Measurements from ENCODE around the gene SNCAIP.

SNCAIP gene

DNA sequence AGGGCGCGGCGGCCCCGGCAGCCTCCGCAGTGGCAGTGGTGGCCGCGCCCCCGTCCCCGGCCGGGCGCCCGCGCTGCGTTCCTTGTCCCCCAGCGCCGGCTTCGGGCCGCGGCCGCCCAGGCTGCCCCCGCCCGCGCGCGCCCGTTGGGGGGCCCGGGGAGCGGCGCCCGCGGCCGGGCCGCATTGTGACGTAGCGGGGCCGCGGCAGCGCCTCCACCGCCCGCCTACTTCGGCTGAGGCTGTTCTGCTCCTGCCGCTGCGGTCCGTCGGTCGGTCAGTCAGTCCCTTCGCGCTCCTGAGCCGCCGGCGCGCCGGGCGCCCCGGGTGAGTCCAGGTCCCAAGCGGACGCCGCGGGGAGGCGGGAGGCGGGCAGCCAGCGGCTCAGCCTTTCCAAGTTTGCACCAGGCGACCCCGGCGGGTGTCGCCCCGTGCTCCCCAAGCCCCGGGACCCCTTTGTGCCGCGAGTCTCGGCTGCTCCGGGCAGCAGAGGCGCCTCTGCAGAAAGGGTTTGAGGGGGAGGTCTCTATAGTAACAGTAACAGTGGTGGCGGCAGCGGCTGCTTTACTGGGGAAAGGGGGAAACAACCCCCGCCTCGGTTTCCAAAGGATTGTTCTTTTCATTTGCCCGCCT is at the start of gene SNCAIP:
Gene SNCAIP (plus strand): TSS at position 277 of the 630 bp plus-strand sequence. CDS start 78,898 bp downstream, outside the sequence.
- Mint-ChIP-seq H3K27ac (no peak within 1 kb of the TSS), H3K36me3 (ENCODE audit: low read depth) (no peaks in the 10 kb centered on the region), H3K4me3 (no peak within 1 kb of the TSS), H3K9me3 (no peaks in the 10 kb centered on the region), H3K27me3 (peaks cover 58% of the 10 kb centered on the region), H3K4me1 (peaks cover 7% of the 10 kb centered on the region)
- peak; percentile 4 for DNase-seq
- peak; percentile 46 for ATAC-seq

DNA sequence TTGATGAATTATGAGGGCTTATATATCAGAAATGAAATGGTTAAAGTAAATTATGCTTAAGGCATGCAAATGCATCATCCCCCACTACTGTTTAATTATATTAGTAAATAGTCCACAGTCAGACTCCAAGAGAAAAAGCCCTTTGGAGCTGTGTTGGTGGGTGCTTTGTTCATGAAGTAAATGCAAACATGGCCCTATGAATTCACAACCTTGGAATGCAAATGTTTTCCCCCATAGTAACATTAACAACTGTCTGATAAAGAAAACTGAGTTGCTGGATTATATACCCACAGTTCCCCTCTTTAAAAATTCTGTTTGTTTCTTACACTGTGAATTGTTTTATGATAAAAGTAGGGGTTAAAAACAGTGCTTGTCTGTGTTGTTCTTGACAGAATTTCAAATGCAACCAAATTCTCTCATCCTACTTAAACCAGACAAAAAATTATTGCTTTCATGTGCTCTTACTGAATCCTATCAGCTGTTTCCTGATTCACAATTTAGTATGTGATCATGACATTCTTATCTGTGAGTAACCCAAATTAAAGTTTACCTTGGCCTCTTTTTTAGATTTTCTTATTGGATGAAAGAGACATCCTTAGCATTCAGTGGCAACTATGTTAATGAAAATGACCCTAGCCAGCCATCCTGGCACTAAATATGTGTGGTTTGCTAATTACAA is 48.5 kb upstream of the SNCAIP start:
- Mint-ChIP-seq H3K4me3 (no peak overlapping the region), H3K4me1 (no peaks in the 10 kb centered on the region), H3K9me3 (peaks cover 4% of the 10 kb centered on the region), H3K36me3 (ENCODE audit: low read depth) (peaks cover 1% of the 10 kb centered on the region), H3K27me3 (peaks cover 6% of the 10 kb centered on the region), H3K27ac (no peak overlapping the region)
- ATAC-seq, result no peak
- no peak for DNase-seq

DNA sequence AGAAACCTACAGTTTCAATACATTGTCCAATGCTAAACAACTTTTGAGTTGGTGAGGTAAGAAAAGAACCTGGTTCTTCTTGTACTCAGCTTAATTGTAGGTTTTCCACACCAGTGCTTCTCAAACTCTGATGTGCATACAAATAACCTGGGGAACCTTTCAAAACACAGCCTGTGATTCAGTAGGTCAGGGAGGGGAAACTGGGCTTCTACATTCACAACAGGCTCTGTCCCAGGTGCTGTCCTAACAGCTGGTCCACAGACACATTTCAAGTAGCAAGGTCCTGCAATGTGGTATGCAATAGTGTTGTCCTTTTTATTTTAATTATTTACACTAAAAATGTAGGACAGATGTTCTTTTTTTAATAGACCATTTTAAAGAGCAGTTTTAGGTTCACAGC is 47.4 kb upstream of the SNCAIP start:
- H3K27me3 Mint-ChIP-seq, result peaks cover 6% of the 10 kb centered on the region
- H3K4me3 Mint-ChIP-seq, result no peak overlapping the region
- no peak overlapping the region for H3K27ac Mint-ChIP-seq
- DNase-seq, result no peak
- H3K9me3 Mint-ChIP-seq, result peaks cover 4% of the 10 kb centered on the region
- ATAC-seq, result no peak
- H3K36me3 Mint-ChIP-seq (ENCODE audit: low read depth), result peaks cover 1% of the 10 kb centered on the region
- H3K4me1 Mint-ChIP-seq, result no peaks in the 10 kb centered on the region

DNA sequence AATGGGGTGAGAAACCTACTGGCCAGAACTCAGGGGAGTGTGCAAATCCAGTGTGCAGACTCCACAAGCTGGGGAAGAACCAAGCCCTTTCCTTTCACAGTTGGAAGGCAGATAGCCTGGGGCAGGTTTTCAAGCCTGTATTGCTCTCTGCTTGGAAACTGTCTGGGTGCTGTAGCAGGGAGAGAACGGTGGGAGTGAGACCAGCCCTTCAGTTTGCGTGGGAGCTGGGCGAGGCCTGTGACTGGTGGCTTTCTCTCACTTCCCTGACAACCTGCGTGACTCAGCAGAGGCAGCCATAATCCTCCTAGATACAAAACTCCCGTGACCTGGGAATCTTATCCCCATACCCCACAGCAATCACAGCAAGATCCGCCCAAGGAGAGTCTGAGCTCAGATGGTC is 44.9 kb upstream of the SNCAIP start:
- H3K36me3 Mint-ChIP-seq (ENCODE audit: low read depth), result peaks cover 1% of the 10 kb centered on the region
- H3K4me3 Mint-ChIP-seq, result no peak overlapping the region
- no peak for DNase-seq
- no peak overlapping the region for H3K27ac Mint-ChIP-seq
- no peak for ATAC-seq
- no peaks in the 10 kb centered on the region for H3K4me1 Mint-ChIP-seq
- peaks cover 9% of the 10 kb centered on the region for H3K9me3 Mint-ChIP-seq
- H3K27me3 Mint-ChIP-seq, result peaks cover 6% of the 10 kb centered on the region

DNA sequence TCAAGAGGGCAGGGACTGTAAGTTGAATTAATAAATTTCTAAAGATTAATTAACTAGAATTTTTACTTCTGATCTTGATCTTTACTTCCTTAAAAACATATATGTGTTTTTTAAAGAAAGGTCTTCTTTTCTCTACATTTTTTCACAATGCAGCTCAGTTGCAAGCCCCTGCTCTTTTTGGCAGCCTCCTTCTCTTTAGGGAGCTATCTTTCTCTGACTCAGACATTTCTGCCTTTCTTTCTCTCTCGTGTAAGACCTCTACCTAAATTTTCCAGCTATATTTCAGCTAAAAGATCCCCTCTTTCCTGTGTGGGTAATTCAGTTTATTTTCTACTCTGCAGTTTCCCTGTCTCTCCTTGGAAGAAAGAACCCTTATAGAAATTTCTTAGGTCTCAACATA is 38.3 kb upstream of the SNCAIP start:
- Mint-ChIP-seq H3K9me3 (peaks cover 10% of the 10 kb centered on the region), H3K27ac (no peak overlapping the region), H3K27me3 (no peaks in the 10 kb centered on the region), H3K36me3 (ENCODE audit: low read depth) (no peaks in the 10 kb centered on the region), H3K4me1 (no peaks in the 10 kb centered on the region), H3K4me3 (no peak overlapping the region)
- ATAC-seq (no peak), DNase-seq (no peak)

- Mint-ChIP-seq H3K27me3 (no peaks in the 10 kb centered on the region), H3K9me3 (peaks cover 16% of the 10 kb centered on the region), H3K27ac (no peak overlapping the region), H3K36me3 (ENCODE audit: low read depth) (no peaks in the 10 kb centered on the region), H3K4me1 (no peaks in the 10 kb centered on the region), H3K4me3 (no peak overlapping the region)
- ATAC-seq (no peak), DNase-seq (no peak)
Observed at GRCh38 chr5:122283592-122283991, 28.4 kb upstream of the SNCAIP start.

- H3K27me3 Mint-ChIP-seq, result peaks cover 2% of the 10 kb centered on the region
- DNase-seq (no peak), ATAC-seq (no peak)
- H3K9me3 Mint-ChIP-seq, result peaks cover 3% of the 10 kb centered on the region
- H3K36me3 Mint-ChIP-seq (ENCODE audit: low read depth), result no peaks in the 10 kb centered on the region
- H3K4me3 Mint-ChIP-seq, result no peak overlapping the region
- no peak overlapping the region for H3K27ac Mint-ChIP-seq
- no peaks in the 10 kb centered on the region for H3K4me1 Mint-ChIP-seq
Observed at GRCh38 chr5:122286541-122286940, 25.5 kb upstream of the SNCAIP start.

DNA sequence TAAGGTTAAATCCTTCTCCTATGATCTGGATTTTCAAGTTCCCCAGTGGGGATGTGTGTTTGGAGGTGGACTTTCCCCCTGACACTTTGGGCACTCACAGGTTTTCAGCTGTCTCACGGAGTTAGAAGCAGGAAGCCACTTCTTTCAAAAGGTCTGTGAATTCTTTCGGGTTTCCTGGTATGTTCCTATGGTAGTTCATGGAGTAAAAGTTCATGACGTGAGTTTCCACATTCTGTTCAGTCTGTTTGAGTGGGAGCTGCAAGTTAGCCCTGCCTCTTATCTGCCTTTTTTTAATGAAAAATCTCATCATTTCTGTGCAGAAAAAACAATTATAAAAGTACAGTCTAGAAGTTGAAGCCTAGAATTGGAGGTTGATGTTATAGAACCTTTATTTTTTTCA is 24.9 kb upstream of the SNCAIP start:
- DNase-seq (no peak), ATAC-seq (no peak)
- no peak overlapping the region for H3K27ac Mint-ChIP-seq
- no peaks in the 10 kb centered on the region for H3K9me3 Mint-ChIP-seq
- H3K36me3 Mint-ChIP-seq (ENCODE audit: low read depth), result no peaks in the 10 kb centered on the region
- no peak overlapping the region for H3K4me3 Mint-ChIP-seq
- H3K27me3 Mint-ChIP-seq, result peaks cover 2% of the 10 kb centered on the region
- no peaks in the 10 kb centered on the region for H3K4me1 Mint-ChIP-seq

- Mint-ChIP-seq H3K9me3 (peaks cover 7% of the 10 kb centered on the region), H3K4me3 (no peak overlapping the region), H3K36me3 (ENCODE audit: low read depth) (no peaks in the 10 kb centered on the region), H3K27ac (no peak overlapping the region), H3K27me3 (peaks cover 6% of the 10 kb centered on the region), H3K4me1 (no peaks in the 10 kb centered on the region)
- ATAC-seq (no peak), DNase-seq (no peak)
Observed at GRCh38 chr5:122291000-122291901, 20.8 kb upstream of the SNCAIP start.

DNA sequence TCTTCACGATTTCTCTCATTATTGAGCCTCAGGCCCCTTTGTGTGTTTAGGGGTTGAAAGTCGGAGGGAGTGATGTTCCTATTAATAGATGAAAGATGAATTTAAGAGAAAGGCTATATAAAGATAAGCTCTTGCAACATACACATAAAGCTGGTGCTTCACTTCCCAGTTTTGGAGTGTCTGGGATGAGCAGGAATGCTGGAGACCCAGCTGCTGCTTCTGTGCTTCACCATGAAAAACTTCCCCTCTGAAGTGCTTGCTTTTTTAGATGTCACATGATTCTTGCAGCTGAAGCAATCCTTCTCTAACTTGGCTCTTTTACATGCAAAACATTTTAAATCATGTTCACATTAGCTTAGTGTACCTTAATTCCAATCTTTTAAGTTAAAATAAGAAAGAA is 19.7 kb upstream of the SNCAIP start:
- ATAC-seq (no peak), DNase-seq (no peak)
- Mint-ChIP-seq H3K9me3 (peaks cover 7% of the 10 kb centered on the region), H3K4me3 (no peak overlapping the region), H3K27me3 (peaks cover 6% of the 10 kb centered on the region), H3K27ac (no peak overlapping the region), H3K36me3 (ENCODE audit: low read depth) (no peaks in the 10 kb centered on the region), H3K4me1 (no peaks in the 10 kb centered on the region)

DNA sequence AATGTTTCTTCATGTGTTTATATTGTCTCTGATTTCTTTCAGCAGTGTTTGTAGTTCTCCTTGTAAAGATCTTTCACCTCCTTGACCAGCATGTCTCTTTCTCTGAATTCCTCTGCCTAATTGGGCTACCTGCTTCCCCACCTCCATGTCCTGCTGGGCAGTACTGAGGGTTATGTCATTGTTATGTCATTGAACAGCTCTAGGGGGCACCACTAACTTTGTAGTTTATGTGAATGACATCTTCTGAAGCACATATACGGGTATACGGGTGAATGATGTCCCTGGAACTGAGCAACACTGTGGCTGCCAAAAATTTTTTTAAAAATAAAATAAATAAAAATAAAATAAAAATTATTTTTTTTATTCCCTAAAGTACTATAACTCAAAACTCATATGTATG is 16.9 kb upstream of the SNCAIP start:
- DNase-seq (no peak), ATAC-seq (no peak)
- H3K4me3 Mint-ChIP-seq, result no peak overlapping the region
- H3K36me3 Mint-ChIP-seq (ENCODE audit: low read depth), result no peaks in the 10 kb centered on the region
- H3K27ac Mint-ChIP-seq, result no peak overlapping the region
- no peaks in the 10 kb centered on the region for H3K4me1 Mint-ChIP-seq
- H3K27me3 Mint-ChIP-seq, result peaks cover 4% of the 10 kb centered on the region
- peaks cover 7% of the 10 kb centered on the region for H3K9me3 Mint-ChIP-seq

GRCh38 chr5:122296871-122297270 is 15.2 kb upstream of the SNCAIP start:
- ATAC-seq, result no peak
- Mint-ChIP-seq H3K27me3 (peaks cover 4% of the 10 kb centered on the region), H3K27ac (no peak overlapping the region), H3K36me3 (ENCODE audit: low read depth) (no peaks in the 10 kb centered on the region), H3K4me1 (no peaks in the 10 kb centered on the region), H3K9me3 (peaks cover 7% of the 10 kb centered on the region), H3K4me3 (no peak overlapping the region)
- no peak for DNase-seq

DNA sequence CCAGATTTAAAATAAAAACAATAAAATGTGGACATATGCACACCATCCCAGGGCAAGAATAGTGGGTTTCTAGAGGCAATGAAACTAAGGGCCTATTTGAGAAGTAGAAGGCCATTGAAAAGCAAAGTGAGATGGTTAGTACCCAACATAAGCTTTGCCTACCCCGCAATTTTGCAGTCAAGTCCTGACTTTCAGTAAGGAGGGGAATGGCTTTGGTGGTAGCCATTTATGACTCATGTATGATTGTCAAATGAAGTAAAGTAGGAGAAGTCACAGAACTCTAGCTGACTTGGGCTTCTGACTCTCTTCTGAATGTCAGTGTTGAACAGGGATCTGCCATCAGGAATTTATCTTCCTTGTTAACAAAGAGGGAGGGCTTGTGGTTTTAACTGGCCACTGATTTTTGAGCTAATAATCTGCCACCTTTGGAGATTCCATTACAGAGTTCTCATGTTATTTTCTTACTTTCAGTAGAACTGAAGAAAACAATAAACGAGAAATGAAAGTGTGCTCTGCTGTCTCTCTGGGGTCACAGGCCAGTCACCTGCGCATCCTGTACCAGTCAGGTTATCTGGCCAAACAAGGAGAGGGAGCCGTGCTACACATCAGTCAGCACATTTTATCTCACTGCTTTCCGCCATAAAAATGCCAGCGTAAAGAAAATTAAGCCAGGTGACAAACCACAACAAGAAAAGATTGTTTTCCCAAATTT is 14.3 kb upstream of the SNCAIP start:
- Mint-ChIP-seq H3K27ac (no peak overlapping the region), H3K36me3 (ENCODE audit: low read depth) (no peaks in the 10 kb centered on the region), H3K4me1 (no peaks in the 10 kb centered on the region), H3K9me3 (peaks cover 7% of the 10 kb centered on the region), H3K4me3 (no peak overlapping the region), H3K27me3 (peaks cover 4% of the 10 kb centered on the region)
- DNase-seq, result no peak
- ATAC-seq, result no peak

DNA sequence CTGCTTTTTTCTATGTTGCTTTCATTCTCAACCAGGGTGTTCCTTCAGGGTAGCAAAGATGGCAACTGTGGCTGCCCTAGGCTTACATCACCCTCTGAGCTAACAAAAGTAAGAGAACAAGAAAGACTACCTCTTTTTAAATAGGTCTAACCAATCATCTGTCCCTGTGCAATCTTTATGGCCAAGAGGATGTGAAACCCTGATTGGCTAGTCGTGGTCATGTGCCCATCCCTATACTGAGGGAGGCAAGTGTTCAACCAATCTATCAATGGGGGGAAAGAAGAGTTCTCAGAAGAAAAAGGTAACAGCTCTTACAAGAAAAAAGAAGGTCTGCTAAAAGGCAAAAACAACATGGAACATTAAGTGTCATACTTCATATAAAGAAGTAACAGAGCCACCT is 11.7 kb upstream of the SNCAIP start:
- DNase-seq (no peak), ATAC-seq (no peak)
- H3K27me3 Mint-ChIP-seq, result no peaks in the 10 kb centered on the region
- no peaks in the 10 kb centered on the region for H3K4me1 Mint-ChIP-seq
- H3K27ac Mint-ChIP-seq, result no peak overlapping the region
- H3K36me3 Mint-ChIP-seq (ENCODE audit: low read depth), result no peaks in the 10 kb centered on the region
- H3K4me3 Mint-ChIP-seq, result no peak overlapping the region
- no peaks in the 10 kb centered on the region for H3K9me3 Mint-ChIP-seq

All from activated naive CD8-positive, alpha-beta T cell treated with anti-CD3 and anti-CD28 coated beads, Interleukin-2, amount 50 U/mL, for 24 hours (primary cell).